Endometrium (tissue), 2 donors: ENCODE data around the gene ITPR2.
"Not testable (repeated sequence)": the region's sequence is repeated elsewhere in the genome, so short reads cannot be mapped to it uniquely, and the experiment has no call there.

Source experiments
- FAIRE-seq: peaks from 2 replicates; lab custom pipeline; 2012; peaks lifted over from hg19 to GRCh38; lab: Jason Lieb, UNC
- donor health status: control.
- donor health status: control.

The ITPR2 gene

GRCh38 chr12:26623136-26623535, 209.9 kb downstream of the ITPR2 start:
- no peak for FAIRE-seq

- no peak for FAIRE-seq
Measured at GRCh38 chr12:26622601-26623000, 210.4 kb downstream of the ITPR2 start.

GRCh38 chr12:26621932-26622331, 211.1 kb downstream of the ITPR2 start:
- no peak for FAIRE-seq

- no peak for FAIRE-seq
Measured at GRCh38 chr12:26620907-26621306, 212.1 kb downstream of the ITPR2 start.

DNA sequence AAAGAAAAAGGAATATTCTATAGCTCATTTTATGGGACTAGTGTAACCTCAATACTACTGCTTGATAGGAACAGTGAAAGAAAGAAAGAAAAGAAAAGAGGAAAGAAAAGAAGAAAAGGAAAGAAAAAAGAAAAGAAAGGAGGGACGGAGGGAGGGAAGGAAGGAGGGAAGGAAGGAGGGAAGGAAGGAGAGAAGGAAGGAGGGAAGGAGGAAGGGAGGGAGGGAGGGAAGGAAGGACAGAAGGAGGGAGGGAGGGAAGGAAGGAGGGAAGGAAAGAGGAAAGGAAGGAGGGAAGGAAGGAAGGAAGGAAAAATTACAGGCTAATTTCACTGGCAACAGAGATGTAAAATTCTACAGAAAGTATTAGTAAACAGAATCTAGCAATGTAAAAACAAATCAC, 215.5 kb downstream of the ITPR2 start:
- FAIRE-seq: no peak

DNA sequence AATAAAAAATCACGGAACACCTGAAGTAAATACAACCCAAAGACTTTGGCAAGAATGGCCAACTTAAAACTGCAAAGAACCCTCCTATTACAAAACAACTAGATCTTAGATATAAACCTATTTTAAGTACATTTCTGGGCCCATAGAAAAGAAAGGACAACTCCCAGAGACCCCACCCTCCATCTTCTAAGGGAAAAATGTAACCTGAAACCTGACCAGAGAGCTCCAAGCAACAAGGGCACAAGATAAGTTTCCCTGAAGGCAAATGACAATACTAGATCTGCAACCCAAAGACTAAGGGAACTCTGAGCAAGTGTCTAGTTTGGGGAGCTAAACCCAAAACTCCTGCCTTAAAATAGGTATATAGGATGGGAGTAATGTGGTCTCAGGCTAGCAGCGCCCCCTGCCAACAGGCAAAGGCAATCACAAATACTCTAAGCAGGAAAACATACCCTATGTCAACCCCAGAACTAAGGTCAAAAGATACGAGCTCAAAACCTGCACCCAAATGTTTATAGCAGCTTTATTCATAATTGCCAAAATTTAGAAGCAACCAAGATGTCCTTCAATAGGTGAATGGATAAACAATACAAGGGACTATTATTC, 218.9 kb downstream of the ITPR2 start:
- no peak for FAIRE-seq

- FAIRE-seq: no peak
Measured at GRCh38 chr12:26612203-26612602, 220.8 kb downstream of the ITPR2 start.

DNA sequence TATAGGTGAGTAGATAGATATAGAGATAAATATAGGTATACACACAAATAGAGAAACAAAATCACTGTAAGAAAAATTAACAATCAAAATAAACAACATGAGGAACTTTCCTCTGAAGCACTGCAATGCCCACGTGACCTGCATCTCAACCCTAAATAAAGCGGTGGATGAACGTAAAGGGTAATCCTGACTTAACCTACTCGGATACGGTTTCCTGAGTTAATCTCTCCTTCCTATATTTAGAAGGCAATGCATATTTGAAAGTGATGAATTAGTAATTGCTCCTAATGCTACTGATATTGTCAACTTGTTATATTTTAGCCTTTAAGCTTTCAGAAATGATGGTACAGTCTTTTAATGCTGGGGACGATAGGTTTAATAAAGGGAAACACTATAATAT, 221.4 kb downstream of the ITPR2 start:
- no peak for FAIRE-seq

DNA sequence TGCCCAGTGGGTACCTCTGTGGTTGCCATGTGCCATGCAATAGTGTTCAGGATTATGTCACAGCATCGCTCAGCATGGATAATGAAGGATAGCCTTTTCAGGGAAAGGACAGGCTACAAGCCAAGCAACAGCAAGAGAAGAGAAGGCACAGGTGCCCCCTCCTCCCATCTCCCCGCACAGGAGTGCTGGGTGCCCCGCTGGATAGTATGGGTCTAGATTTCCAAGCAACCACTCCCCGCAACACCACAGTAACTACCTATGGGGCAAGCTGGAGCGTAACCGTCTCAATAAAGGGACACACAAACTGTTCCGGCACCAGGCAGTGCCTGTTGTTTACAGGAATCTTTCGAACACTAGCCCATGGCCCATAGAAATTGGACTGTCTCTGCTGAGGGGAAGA, 222.2 kb downstream of the ITPR2 start:
- no peak for FAIRE-seq

DNA sequence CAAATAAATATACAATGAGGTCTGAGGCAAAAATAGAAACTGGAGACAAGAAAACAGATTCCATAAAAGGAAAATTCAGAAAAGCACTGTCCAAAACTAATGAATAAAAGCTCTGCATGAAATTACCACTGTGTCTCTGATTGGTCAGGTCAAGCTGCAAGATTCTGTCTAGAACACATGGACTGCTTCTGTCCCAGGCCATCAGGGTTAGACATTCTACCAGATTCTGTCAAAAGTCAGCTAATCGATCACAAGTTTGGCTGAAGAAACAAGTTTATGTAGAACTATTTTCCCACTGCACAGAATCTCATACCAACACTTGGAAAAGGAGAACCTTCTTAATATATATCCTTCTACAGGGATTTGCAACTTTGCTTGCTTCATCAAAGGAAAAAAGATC, 223.0 kb downstream of the ITPR2 start:
- no peak for FAIRE-seq

DNA sequence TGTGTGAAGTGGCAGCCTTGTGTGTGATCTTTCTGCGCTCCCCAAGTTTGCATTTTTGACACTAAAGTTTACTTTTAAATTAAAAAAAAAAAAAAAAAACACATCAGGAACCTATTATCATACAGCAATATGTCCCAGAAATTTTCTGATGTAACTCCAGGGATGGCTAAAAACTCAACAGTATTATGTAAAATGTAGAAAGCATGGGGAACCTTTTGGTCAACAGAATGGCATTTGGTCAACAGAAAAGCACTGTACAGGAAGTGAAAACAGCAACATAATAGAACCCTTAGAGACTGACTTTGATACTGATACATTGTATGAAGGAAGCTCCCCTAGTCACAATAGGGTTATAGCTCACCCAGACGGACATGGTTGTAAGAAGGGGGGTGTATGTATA, 224.3 kb downstream of the ITPR2 start:
- FAIRE-seq: no peak

- no peak for FAIRE-seq
Measured at GRCh38 chr12:26608273-26608672, 224.7 kb downstream of the ITPR2 start.

DNA sequence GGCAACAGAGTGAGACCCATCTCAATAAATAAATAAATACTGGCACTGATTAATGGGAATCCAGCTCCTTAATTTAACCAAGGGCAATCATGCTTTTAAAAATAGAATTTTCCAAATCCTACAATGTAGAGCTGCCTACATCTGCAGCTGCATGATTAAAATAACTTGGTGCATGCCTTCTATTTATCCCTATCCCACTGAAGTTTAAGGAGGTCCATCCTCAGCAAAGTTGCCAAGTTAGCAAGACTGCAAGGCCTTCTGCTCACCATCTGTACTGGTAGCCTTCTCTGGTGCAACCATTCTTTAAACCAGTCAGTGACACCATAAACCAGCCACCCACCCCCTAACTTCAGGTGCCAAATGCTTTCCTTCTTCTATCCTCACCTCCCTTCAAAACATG, 226.1 kb downstream of the ITPR2 start:
- no peak for FAIRE-seq

DNA sequence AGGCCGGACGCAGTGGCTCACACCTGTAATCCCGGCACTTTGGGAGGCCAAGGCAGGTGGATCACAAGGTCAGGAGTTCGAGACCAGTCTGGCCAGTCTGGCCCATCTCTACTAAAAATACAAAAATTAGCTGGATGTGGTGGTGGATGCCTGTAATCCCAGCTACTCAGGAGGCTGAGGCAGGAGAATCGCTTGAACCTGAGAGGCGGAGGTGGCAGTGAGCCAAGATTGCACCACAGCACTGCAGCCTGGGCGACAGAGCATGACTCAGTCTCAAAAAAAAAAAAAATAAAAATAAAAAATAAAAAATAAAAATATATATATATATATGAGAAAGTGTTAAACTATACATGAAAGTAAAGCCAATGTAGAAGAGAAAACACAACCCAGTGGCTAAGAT, 228.2 kb downstream of the ITPR2 start:
- FAIRE-seq: not testable (repeated sequence)

DNA sequence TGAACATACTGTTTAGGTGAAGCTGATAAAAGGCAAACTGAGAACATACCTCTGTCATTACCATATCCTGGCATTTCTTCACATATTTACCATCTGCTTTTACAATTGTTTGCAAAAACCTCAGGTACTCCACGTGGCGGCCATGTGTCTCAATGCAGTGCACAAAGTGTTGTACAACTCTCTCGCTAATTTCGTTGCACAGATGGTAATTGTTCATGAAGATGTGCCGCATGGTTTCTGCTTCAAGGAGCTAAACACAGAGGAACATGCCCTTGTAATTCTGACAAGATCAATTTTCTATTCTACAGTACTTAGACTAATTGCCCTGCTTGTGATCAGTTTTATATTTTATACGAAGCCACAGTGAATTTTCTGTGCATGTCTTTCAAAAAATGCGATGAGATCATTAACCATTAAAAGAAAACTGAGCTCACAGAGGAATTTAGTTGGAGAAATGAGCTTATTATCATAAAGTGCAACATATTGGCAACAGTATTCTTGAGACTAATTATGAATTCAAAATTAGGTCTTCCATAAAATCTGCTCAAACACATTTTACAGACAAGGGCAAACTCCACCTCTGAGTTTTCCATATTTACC, 233.8 kb downstream of the ITPR2 start:
- no peak for FAIRE-seq

DNA sequence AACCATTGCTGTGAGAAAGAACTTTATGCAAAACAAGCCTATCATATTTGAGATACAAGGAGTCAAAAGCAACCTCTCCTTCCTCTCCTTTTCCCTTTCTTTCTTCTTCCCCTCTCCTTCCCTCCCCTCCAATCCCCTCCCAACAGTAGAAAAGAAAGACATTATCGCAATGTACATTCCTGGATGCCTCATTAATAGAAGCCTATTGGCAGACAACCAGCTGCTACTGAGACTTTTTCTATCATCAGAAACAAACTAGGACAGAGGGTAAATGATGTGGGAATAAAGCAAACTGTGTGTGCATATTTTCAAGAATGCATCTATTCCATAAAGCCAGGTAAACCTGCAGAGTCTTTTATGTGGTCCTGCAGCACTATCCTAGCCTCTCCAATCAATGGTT, 237.2 kb downstream of the ITPR2 start:
- no peak for FAIRE-seq

DNA sequence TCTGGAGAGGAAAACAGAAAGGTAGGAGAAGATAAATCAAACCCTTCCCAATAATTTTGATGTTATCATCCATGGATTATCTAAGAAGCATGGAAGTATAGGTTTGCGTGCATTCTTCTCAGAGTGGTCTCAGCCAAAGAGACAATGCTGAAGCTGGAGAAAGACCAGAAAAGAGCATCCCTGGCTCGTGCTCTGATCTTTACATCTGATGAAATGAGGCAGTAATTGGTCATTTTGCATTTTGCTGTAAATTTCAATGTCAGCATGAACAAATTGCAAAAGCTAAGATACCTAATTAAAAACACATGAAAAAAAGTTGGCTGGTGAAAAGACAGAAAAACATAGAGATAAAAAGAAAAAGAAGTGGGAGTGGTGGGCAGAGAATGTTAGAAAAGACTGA, 252.4 kb downstream of the ITPR2 start:
- peak; percentile 95 for FAIRE-seq

GRCh38 chr12:26576266-26576665, 256.7 kb downstream of the ITPR2 start:
- FAIRE-seq: no peak

DNA sequence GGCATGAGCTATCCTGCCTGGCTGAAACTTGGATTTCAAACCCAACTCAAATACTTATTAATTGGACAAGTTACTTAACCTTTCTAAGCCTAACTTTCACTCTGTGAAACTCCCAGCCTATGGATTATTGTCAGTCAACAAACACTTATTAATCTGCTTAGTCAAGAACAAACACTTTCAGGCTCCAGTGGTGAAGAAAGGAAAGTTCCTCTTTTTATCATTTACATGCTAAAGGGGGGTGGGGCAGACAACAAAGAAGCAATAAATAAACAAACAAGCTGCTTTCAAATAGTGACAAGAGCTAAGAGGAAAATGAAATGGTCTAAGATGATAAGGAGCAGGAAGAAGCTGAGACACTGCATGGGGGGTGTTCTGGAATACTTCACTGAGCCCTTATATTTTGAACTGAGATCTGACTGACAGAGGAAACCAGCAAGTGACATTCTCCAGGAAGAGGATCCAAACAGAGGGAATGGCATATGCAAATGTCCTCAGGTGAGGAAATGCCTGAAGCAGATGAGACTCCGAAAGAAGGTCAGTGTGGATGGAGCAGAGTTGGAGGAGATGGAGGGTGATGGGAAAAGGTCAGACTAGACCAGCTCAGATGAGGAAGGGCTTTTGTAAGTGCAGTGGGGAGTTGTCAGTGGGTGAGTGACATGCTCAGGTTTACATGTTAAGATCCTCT, 259.6 kb downstream of the ITPR2 start:
- FAIRE-seq: no peak

DNA sequence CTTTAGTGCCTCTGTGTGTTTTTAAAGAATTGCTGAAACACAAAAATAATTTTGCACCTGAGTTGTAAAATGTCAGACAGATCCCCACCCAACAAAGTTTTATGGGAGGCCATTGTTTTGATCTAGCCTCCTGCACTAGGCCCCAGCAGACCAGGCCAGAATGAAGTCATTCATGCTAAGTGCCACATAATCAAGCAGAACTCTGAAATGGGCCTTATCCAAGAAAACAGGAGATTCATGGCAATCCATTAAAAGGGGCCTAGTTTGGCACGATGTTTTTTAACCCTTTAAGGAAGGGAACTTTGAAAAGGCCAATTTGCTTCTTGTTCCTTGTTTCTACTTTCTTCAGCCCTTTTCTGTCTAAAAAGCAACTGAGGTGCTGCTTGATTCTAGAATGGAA, 260.9 kb downstream of the ITPR2 start:
- no peak for FAIRE-seq

DNA sequence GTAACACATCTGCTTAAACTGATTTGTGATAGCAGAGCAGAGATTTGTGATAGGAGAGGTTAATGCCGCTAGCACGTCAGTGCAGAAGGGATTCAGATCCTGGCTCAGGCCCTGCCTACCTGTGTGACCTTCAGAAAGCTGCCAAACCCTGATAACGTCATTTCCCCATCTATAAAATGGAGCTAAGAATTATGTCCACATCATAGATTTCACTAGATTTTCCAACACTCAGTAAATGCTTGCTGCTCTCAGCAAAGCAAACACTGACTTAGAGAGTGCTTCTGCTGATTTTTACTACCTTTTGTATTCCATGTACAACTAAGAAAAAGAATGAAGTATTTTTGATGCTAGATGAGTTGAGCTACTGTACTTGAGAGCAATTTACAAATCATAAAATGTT, 261.4 kb downstream of the ITPR2 start:
- FAIRE-seq: no peak

GRCh38 chr12:26567126-26567525, 265.9 kb downstream of the ITPR2 start:
- FAIRE-seq: no peak

DNA sequence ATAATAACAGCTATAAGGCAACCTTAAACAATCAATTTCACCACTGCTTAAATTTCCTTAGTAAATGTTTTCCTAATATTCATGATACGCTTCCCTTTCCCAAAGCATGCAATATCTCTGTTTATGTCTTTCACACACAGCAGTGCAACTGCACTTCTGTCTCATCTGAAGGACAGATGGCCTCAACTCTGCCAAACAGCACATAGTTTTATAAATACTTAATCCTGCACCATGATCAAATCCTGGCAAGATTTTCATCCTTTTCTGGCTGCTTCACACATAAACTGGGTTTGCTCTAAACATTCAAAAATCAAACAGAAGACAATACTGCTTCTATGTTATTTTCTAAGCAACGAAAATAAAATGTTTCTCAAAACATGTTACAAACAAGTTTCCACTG, 266.3 kb downstream of the ITPR2 start:
- FAIRE-seq: peak; percentile 74

- no peak for FAIRE-seq
Measured at GRCh38 chr12:26566186-26566585, 266.8 kb downstream of the ITPR2 start.
